PC-9 (cell line): ENCODE data around the gene CMTM3. TPM values are rescaled to one million over a fixed set of nuclear protein-coding genes. Genes with fewer than 3 reads are reported as not detected.

Experiments used
- BruUV-seq: library from RNA; stranded (reverse); fragments of 400-500 nt; replicated peaks from 2 replicates; lab custom pipeline; 2021; lab: Mats Ljungman, UMichigan
- CTCF ChIA-PET: fragments of 300-600 bp; sonication (Branson Sonifier 250); formaldehyde crosslinking; loops from one replicate; lab custom pipeline; 2022; ENCODE audit warnings: antibody characterized with exemption; lab: Charles Lee
- POLR2A ChIA-PET: fragments of 300-600 bp; sonication (Branson Sonifier 250); formaldehyde crosslinking; loops from one replicate; lab custom pipeline; 2022; ENCODE audit warnings: antibody characterized with exemption; ENCODE audit not compliant: unreplicated experiment; lab: Charles Lee
- DNase-seq, 2 experiments: peaks; one replicate each; pipeline versions ENCODE4 v3.0.0 to v3.0.0-alpha.2; 2015 to 2022; ENCODE audit warnings: mixed read lengths in 1 of 2
- H2AFZ ChIP-seq: fragments of 200-600 bp; sonication (generic); 2 replicates; pipeline ENCODE4 v1.8.1; 2017; ENCODE audit warnings: antibody characterized with exemption
- H3F3A ChIP-seq: fragments of 200-600 bp; sonication (generic); 2 replicates; pipeline ENCODE4 v1.8.1; 2017; ENCODE audit warnings: antibody characterized with exemption, mild to moderate bottlenecking, low read depth; ENCODE audit not compliant: insufficient read depth
- H3K27ac ChIP-seq: fragments of 200-600 bp; sonication (generic); 2 replicates; pipeline ENCODE4 v1.6.1; 2016; ENCODE audit warnings: mixed run types
- H3K27me3 ChIP-seq: fragments of 200-600 bp; sonication (generic); 2 replicates; pipeline ENCODE4 v1.6.1; 2016; ENCODE audit warnings: low read depth, mixed run types; ENCODE audit not compliant: insufficient read depth
- H3K36me3 ChIP-seq: fragments of 200-600 bp; sonication (generic); 2 replicates; pipeline ENCODE4 v1.6.1; 2016; ENCODE audit warnings: low read depth, mixed run types
- H3K4me1 ChIP-seq: fragments of 200-600 bp; sonication (generic); replicated peaks from 2 replicates; pipeline ENCODE4 v1.6.1; 2016; ENCODE audit warnings: mixed run types; ENCODE audit not compliant: insufficient read depth
- H3K4me2 ChIP-seq: fragments of 200-600 bp; sonication (generic); 2 replicates; pipeline ENCODE4 v1.6.1; 2017; ENCODE audit warnings: mixed run types
- H3K4me3 ChIP-seq: fragments of 200-600 bp; sonication (generic); 2 replicates; pipeline ENCODE4 v1.6.1; 2016; ENCODE audit warnings: mixed run types
- H3K79me2 ChIP-seq: fragments of 200-600 bp; sonication (generic); 2 replicates; pipeline ENCODE4 v1.6.1; 2017; ENCODE audit warnings: low read depth, mixed run types
- H3K9me2 ChIP-seq: fragments of 200-600 bp; sonication (generic); 2 replicates; pipeline ENCODE4 v1.8.1; 2017; ENCODE audit warnings: mild to moderate bottlenecking; ENCODE audit not compliant: insufficient read depth
- H3K9me3 ChIP-seq: fragments of 200-600 bp; sonication (generic); 2 replicates; pipeline ENCODE4 v1.8.1; 2016; ENCODE audit warnings: low read depth; ENCODE audit not compliant: insufficient read depth
- H4K20me1 ChIP-seq: fragments of 200-600 bp; sonication (generic); 2 replicates; pipeline ENCODE4 v1.8.1; 2017; ENCODE audit not compliant: insufficient read depth
- CTCF ChIP-seq: fragments of 200-600 bp; sonication (generic); conservative IDR thresholded peaks from 2 replicates; pipeline ENCODE4 v1.6.1; 2017; ENCODE audit warnings: mixed run types, antibody characterized with exemption, mild to moderate bottlenecking, moderate library complexity
- EZH2 ChIP-seq: fragments of 200-600 bp; sonication (generic); IDR thresholded peaks from 2 replicates; pipeline ENCODE4 v1.8.0; 2017; ENCODE audit warnings: antibody characterized with exemption, low read depth
- intact Hi-C: fragments of 100-400 bp; cut with micrococcal nuclease; formaldehyde crosslinking; loops from one replicate; pipeline ENCODE4 v1.10.0; 2022; ENCODE audit not compliant: unreplicated experiment
- total RNA-seq: library from RNA; stranded (reverse); gene quantifications from 2 replicates; pipeline ENCODE4 v1.2.3, GENCODE V29; 2021

Gene CMTM3
- total RNA-seq, 1 experiment from 2014 or later, result 32.0 TPM

GRCh38 chr16:66580605-66581209 lies 23.8 kb upstream of the CMTM3 start:
- peaks cover 12% of the 10 kb centered on the region; the same call in 1 of the 2 replicates for H3F3A ChIP-seq
- H2AFZ ChIP-seq, result no peak overlapping the region
- no peaks in the 10 kb centered on the region for H3K9me2 ChIP-seq
- intact Hi-C loops, result loop anchor here (1.0 to 5.0 kb wide), 2 partner anchors 72 to 173 kb away; no protein-coding TSS in a partner anchor
- peak; percentile 25 to 75 for DNase-seq
- H4K20me1 ChIP-seq, result no peaks in the 10 kb centered on the region
- CTCF ChIA-PET, result interaction anchor here (0.9 kb wide), 1 partner anchor 93 kb away, joined by 3 read pairs; no protein-coding TSS in a partner anchor
- TF ChIP-seq EZH2, result no peak
- TF ChIP-seq CTCF, result no peak
- peaks cover 22% of the 10 kb centered on the region for H3K4me1 ChIP-seq
- H3K27ac ChIP-seq, result no peak overlapping the region
- H3K9me3 ChIP-seq, result no peaks in the 10 kb centered on the region
- no peak overlapping the region for H3K4me3 ChIP-seq
- POLR2A ChIA-PET, result no interaction called here
- no peaks in the 10 kb centered on the region for H3K79me2 ChIP-seq
- H3K36me3 ChIP-seq, result no peaks in the 10 kb centered on the region
- no peaks in the 10 kb centered on the region for H3K27me3 ChIP-seq
- BruUV-seq, result no TSS peak
- peak overlapping the region; percentile 51 for H3K4me2 ChIP-seq

- H3K27me3 ChIP-seq, result no peaks in the 10 kb centered on the region
- no peaks in the 10 kb centered on the region for H3K9me2 ChIP-seq
- no peaks in the 10 kb centered on the region for H4K20me1 ChIP-seq
- BruUV-seq, result no TSS peak
- H3K79me2 ChIP-seq, result no peaks in the 10 kb centered on the region
- no peak overlapping the region for H3K4me3 ChIP-seq
- H2AFZ ChIP-seq, result no peak overlapping the region
- intact Hi-C loops, result loop anchor here (5.0 kb wide), 1 partner anchor 174 kb away; no protein-coding TSS in a partner anchor
- peak overlapping the region; percentile 51; the same call in 1 of the 2 replicates for H3K4me2 ChIP-seq
- no peaks in the 10 kb centered on the region for H3K9me3 ChIP-seq
- ChIA-PET POLR2A (interaction anchor here (0.5 to 0.6 kb wide), 3 partner anchors 73 to 173 kb away, joined by 3 to 6 read pairs (median 4); no protein-coding TSS in a partner anchor), CTCF (no interaction called here)
- no peak for DNase-seq
- no peak overlapping the region for H3K27ac ChIP-seq
- peaks cover 12% of the 10 kb centered on the region; the same call in 1 of the 2 replicates for H3F3A ChIP-seq
- H3K36me3 ChIP-seq, result no peaks in the 10 kb centered on the region
- H3K4me1 ChIP-seq, result peaks cover 22% of the 10 kb centered on the region
- TF ChIP-seq EZH2 (no peak), CTCF (no peak)
Measured at GRCh38 chr16:66581246-66581952, 23.1 kb upstream of the CMTM3 start.

- H3K27ac ChIP-seq, result no peak overlapping the region
- H3K9me2 ChIP-seq, result no peaks in the 10 kb centered on the region
- POLR2A ChIA-PET, result interaction anchor here (0.6 kb wide), 1 partner anchor 164 kb away, joined by 3 read pairs; no protein-coding TSS in a partner anchor
- no peak for DNase-seq
- no peaks in the 10 kb centered on the region for H3K36me3 ChIP-seq
- H3K4me3 ChIP-seq, result no peak overlapping the region
- H2AFZ ChIP-seq, result no peak overlapping the region
- no peak overlapping the region for H3K4me2 ChIP-seq
- peaks cover 7% of the 10 kb centered on the region; the same call in 1 of the 2 replicates for H3F3A ChIP-seq
- no peaks in the 10 kb centered on the region for H3K9me3 ChIP-seq
- BruUV-seq, result no TSS peak
- H3K79me2 ChIP-seq, result no peaks in the 10 kb centered on the region
- H3K27me3 ChIP-seq, result no peaks in the 10 kb centered on the region
- no peaks in the 10 kb centered on the region for H4K20me1 ChIP-seq
- intact Hi-C loops, result loop anchor here (5.0 kb wide), 1 partner anchor 98 kb away; no protein-coding TSS in a partner anchor
- CTCF ChIA-PET, result no interaction called here
- TF ChIP-seq CTCF (no peak), EZH2 (no peak)
- peaks cover 14% of the 10 kb centered on the region for H3K4me1 ChIP-seq
Measured at GRCh38 chr16:66585481-66586239, 18.8 kb upstream of the CMTM3 start.
